IPS-15b (cell line): ENCODE results near the gene HDAC8.
A peak's percentile ranks its signal among the peaks of the same experiment; 100 is the strongest.

Experiments
- H3K27me3 ChIP-seq: one replicate; pipeline ENCODE4 v1.6.1; 2013; ENCODE audit warnings: low read length; ENCODE audit not compliant: control insufficient read depth, insufficient read depth
- H3K36me3 ChIP-seq: one replicate; pipeline ENCODE4 v1.6.1; 2013; ENCODE audit warnings: low read length; ENCODE audit not compliant: control insufficient read depth, insufficient read depth
- H3K4me1 ChIP-seq: one replicate; pipeline ENCODE4 v1.6.1; 2013; ENCODE audit warnings: mild to moderate bottlenecking, low read length; ENCODE audit not compliant: control insufficient read depth, insufficient read depth
- H3K4me3 ChIP-seq: one replicate; pipeline ENCODE4 v1.5.1; 2013; ENCODE audit warnings: low read depth, low read length
- H3K9ac ChIP-seq: one replicate; pipeline ENCODE4 v1.6.1; 2013; ENCODE audit warnings: low read depth, mild to moderate bottlenecking, low read length
- H3K9me3 ChIP-seq: one replicate; pipeline ENCODE4 v1.6.1; 2013; ENCODE audit warnings: mild to moderate bottlenecking, low read length; ENCODE audit not compliant: control insufficient read depth, insufficient read depth

HDAC8 gene

GRCh38 chrX:72309297-72310071, 263.2 kb downstream of the HDAC8 start:
- Histone ChIP-seq H3K9ac (no peak overlapping the region), H3K4me3 (peak overlapping the region; percentile 53), H3K36me3 (no peaks in the 10 kb centered on the region), H3K4me1 (peaks cover 4% of the 10 kb centered on the region), H3K27me3 (peaks cover 52% of the 10 kb centered on the region), H3K9me3 (no peaks in the 10 kb centered on the region)

- H3K36me3 ChIP-seq, result no peaks in the 10 kb centered on the region
- H3K4me3 ChIP-seq, result peak overlapping the region; percentile 53
- peaks cover 57% of the 10 kb centered on the region for H3K27me3 ChIP-seq
- no peak overlapping the region for H3K9ac ChIP-seq
- no peaks in the 10 kb centered on the region for H3K9me3 ChIP-seq
- peaks cover 4% of the 10 kb centered on the region for H3K4me1 ChIP-seq
Measured at GRCh38 chrX:72308566-72309296, 263.9 kb downstream of the HDAC8 start.

- Histone ChIP-seq H3K27me3 (peaks cover 62% of the 10 kb centered on the region), H3K4me1 (peaks cover 4% of the 10 kb centered on the region), H3K9ac (no peak overlapping the region), H3K9me3 (no peaks in the 10 kb centered on the region), H3K4me3 (peak overlapping the region; percentile 53), H3K36me3 (no peaks in the 10 kb centered on the region)
Measured at GRCh38 chrX:72308209-72308565, 264.5 kb downstream of the HDAC8 start.

GRCh38 chrX:72307646-72308051, 265.0 kb downstream of the HDAC8 start:
- H3K4me3 ChIP-seq, result peak overlapping the region; percentile 22
- H3K4me1 ChIP-seq, result peaks cover 4% of the 10 kb centered on the region
- peaks cover 68% of the 10 kb centered on the region for H3K27me3 ChIP-seq
- H3K36me3 ChIP-seq, result no peaks in the 10 kb centered on the region
- no peak overlapping the region for H3K9ac ChIP-seq
- H3K9me3 ChIP-seq, result no peaks in the 10 kb centered on the region

- Histone ChIP-seq H3K9me3 (no peaks in the 10 kb centered on the region), H3K4me3 (peak overlapping the region; percentile 39), H3K4me1 (peaks cover 4% of the 10 kb centered on the region), H3K36me3 (no peaks in the 10 kb centered on the region), H3K27me3 (peaks cover 74% of the 10 kb centered on the region), H3K9ac (no peak overlapping the region)
Measured at GRCh38 chrX:72306851-72307645, 265.6 kb downstream of the HDAC8 start.

- Histone ChIP-seq H3K4me1 (peaks cover 4% of the 10 kb centered on the region), H3K36me3 (no peaks in the 10 kb centered on the region), H3K9ac (no peak overlapping the region), H3K9me3 (no peaks in the 10 kb centered on the region), H3K4me3 (peak overlapping the region; percentile 48), H3K27me3 (peaks cover 81% of the 10 kb centered on the region)
Measured at GRCh38 chrX:72306085-72306801, 266.4 kb downstream of the HDAC8 start.

- peak within 1 kb of the TSS; percentile 48 for H3K4me3 ChIP-seq
- no peaks in the 10 kb centered on the region for H3K9me3 ChIP-seq
- no peak within 1 kb of the TSS for H3K9ac ChIP-seq
- H3K4me1 ChIP-seq, result peaks cover 4% of the 10 kb centered on the region
- H3K27me3 ChIP-seq, result peaks cover 89% of the 10 kb centered on the region
- no peaks in the 10 kb centered on the region for H3K36me3 ChIP-seq
Measured at GRCh38 chrX:72305286-72306084, 267.2 kb downstream of the HDAC8 start, which contains the start of gene CITED1. Gene CITED1, minus strand, starts transcription at chrX:72305914. Its CDS starts 3,045 bp downstream, at chrX:72302869.

- Histone ChIP-seq H3K36me3 (no peaks in the 10 kb centered on the region), H3K9ac (no peak overlapping the region), H3K4me3 (peak overlapping the region; percentile 48), H3K9me3 (peaks cover 3% of the 10 kb centered on the region), H3K4me1 (peaks cover 4% of the 10 kb centered on the region), H3K27me3 (peaks cover 92% of the 10 kb centered on the region)
Measured at GRCh38 chrX:72304877-72305276, 267.8 kb downstream of the HDAC8 start.

- Histone ChIP-seq H3K9me3 (peaks cover 4% of the 10 kb centered on the region), H3K36me3 (no peaks in the 10 kb centered on the region), H3K9ac (no peak overlapping the region), H3K4me3 (no peak overlapping the region), H3K27me3 (peaks cover 63% of the 10 kb centered on the region), H3K4me1 (peaks cover 2% of the 10 kb centered on the region)
Measured at GRCh38 chrX:72301781-72302180, 270.9 kb downstream of the HDAC8 start.

- Histone ChIP-seq H3K36me3 (no peaks in the 10 kb centered on the region), H3K4me1 (peaks cover 2% of the 10 kb centered on the region), H3K27me3 (peaks cover 52% of the 10 kb centered on the region), H3K9ac (no peak overlapping the region), H3K9me3 (peaks cover 4% of the 10 kb centered on the region), H3K4me3 (no peak overlapping the region)
Measured at GRCh38 chrX:72299891-72300630, 272.6 kb downstream of the HDAC8 start.
